A673 (cell line): Measurements from ENCODE around the gene C12orf42. TPM values are rescaled to one million over a fixed set of nuclear protein-coding genes. Genes with fewer than 3 reads are reported as not detected.

Experiments used
- BruUV-seq: library from RNA; stranded (reverse); fragments of 400-500 nt; replicated peaks from 2 replicates; lab custom pipeline; 2021; lab: Mats Ljungman, UMichigan
- CTCF ChIA-PET: fragments of 300-600 bp; sonication (Branson Sonifier 250); formaldehyde crosslinking; loops from one replicate; lab custom pipeline; 2022; ENCODE audit warnings: antibody characterized with exemption; lab: Charles Lee
- POLR2A ChIA-PET: fragments of 300-600 bp; sonication (Branson Sonifier 250); formaldehyde crosslinking; loops from one replicate; lab custom pipeline; 2022; ENCODE audit warnings: antibody characterized with exemption; ENCODE audit not compliant: low non-redundant PET; lab: Charles Lee
- DNase-seq: peaks from one replicate; pipeline ENCODE4 v3.0.0-alpha.2; 2015; ENCODE audit warnings: low spot score
- H3K27ac ChIP-seq: fragments of 200-600 bp; sonication (generic); 2 replicates; pipeline ENCODE4 v1.5.1; 2016; ENCODE audit warnings: mixed run types, low read depth, mild to moderate bottlenecking, mixed read lengths, antibody characterized with exemption, low read length; ENCODE audit not compliant: poor library complexity, severe bottlenecking
- H3K27me3 ChIP-seq: fragments of 200-600 bp; sonication (generic); replicated peaks from 2 replicates; pipeline ENCODE4 v1.6.1; 2017; ENCODE audit warnings: mixed run types, low read depth, mild to moderate bottlenecking, mixed read lengths, antibody characterized with exemption, low read length; ENCODE audit not compliant: insufficient read depth, poor library complexity
- H3K36me3 ChIP-seq: fragments of 200-600 bp; sonication (generic); 2 replicates; pipeline ENCODE4 v1.6.1; 2016; ENCODE audit warnings: mixed run types, mild to moderate bottlenecking, mixed read lengths, antibody characterized with exemption, low read length; ENCODE audit not compliant: insufficient read depth, poor library complexity, severe bottlenecking
- H3K4me1 ChIP-seq: fragments of 200-600 bp; sonication (generic); 2 replicates; pipeline ENCODE4 v1.6.1; 2017; ENCODE audit warnings: mixed run types, mild to moderate bottlenecking, mixed read lengths, antibody characterized with exemption, low read length; ENCODE audit not compliant: insufficient read depth, poor library complexity, severe bottlenecking
- H3K4me3 ChIP-seq: fragments of 200-600 bp; sonication (generic); 2 replicates; pipeline ENCODE4 v1.5.1; 2016; ENCODE audit warnings: low read depth, mixed run types, mild to moderate bottlenecking, mixed read lengths, low read length; ENCODE audit not compliant: poor library complexity, severe bottlenecking
- H3K9me3 ChIP-seq: fragments of 200-600 bp; sonication (generic); 2 replicates; pipeline ENCODE4 v1.6.1; 2016; ENCODE audit warnings: mixed run types, low read depth, mild to moderate bottlenecking, mixed read lengths, antibody characterized with exemption, low read length; ENCODE audit not compliant: poor library complexity, severe bottlenecking
- CTCF ChIP-seq: fragments of 300-800, 200-600 bp; sonication (generic); conservative IDR thresholded peaks from 2 replicates; pipeline ENCODE4 v1.5.1; 2017; ENCODE audit warnings: low read depth, mild to moderate bottlenecking, antibody characterized with exemption, low read length, moderate library complexity, mixed read lengths
- EZH2 ChIP-seq: fragments of 200-600 bp; sonication (generic); IDR thresholded peaks from 2 replicates; pipeline ENCODE4 v1.6.1; 2017; ENCODE audit warnings: borderline replicate concordance, low read depth, mild to moderate bottlenecking, mixed read lengths, antibody characterized with exemption, low read length; ENCODE audit not compliant: poor library complexity, severe bottlenecking
- intact Hi-C: fragments of 100-400 bp; cut with micrococcal nuclease; formaldehyde crosslinking; loops from one replicate; pipeline ENCODE4 v1.10.0; 2022; ENCODE audit not compliant: unreplicated experiment
- total RNA-seq: library from RNA; stranded (reverse); gene quantifications from 2 replicates; pipeline ENCODE4 v1.2.3, GENCODE V29; 2021

C12orf42 gene
- total RNA-seq, 1 experiment from 2014 or later, result not detected

GRCh38 chr12:103444983-103445382 lies 50.8 kb downstream of the C12orf42 start:
- Histone ChIP-seq H3K4me3 (no peak overlapping the region), H3K27ac (no peak overlapping the region), H3K27me3 (peaks cover 4% of the 10 kb centered on the region), H3K9me3 (no peaks in the 10 kb centered on the region), H3K4me1 (no peaks in the 10 kb centered on the region), H3K36me3 (no peaks in the 10 kb centered on the region)
- ChIA-PET POLR2A (no interaction called here), CTCF (no interaction called here)
- no TSS peak for BruUV-seq
- DNase-seq, result no peak
- intact Hi-C loops, result no loop called here
- no peak for TF ChIP-seq EZH2
- TF ChIP-seq CTCF, result no peak

DNA sequence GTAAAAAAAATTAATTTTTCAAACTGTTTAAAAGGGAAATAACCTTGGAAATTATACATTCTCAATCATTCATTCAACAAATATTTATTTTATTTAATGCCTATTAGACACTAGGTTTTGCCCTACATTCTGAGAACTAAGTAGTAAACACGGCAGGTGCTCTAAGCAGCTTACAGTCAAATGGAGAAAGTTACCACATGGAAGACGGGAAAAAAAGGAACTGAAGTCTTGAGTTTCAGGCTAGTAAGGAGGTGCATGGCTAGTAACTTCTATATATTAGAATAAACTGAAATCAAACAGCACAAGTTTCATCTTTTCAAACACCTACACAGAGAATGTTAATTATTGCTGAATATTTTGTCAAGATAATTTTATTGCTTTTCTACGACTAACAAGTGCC lies 52.9 kb downstream of the C12orf42 start:
- DNase-seq, result no peak
- Histone ChIP-seq H3K9me3 (no peaks in the 10 kb centered on the region), H3K27ac (no peak overlapping the region), H3K36me3 (no peaks in the 10 kb centered on the region), H3K4me3 (no peak overlapping the region), H3K4me1 (no peaks in the 10 kb centered on the region), H3K27me3 (peaks cover 4% of the 10 kb centered on the region)
- ChIA-PET POLR2A (no interaction called here), CTCF (no interaction called here)
- intact Hi-C loops, result no loop called here
- TF ChIP-seq CTCF, result no peak
- no peak for TF ChIP-seq EZH2
- no TSS peak for BruUV-seq

DNA sequence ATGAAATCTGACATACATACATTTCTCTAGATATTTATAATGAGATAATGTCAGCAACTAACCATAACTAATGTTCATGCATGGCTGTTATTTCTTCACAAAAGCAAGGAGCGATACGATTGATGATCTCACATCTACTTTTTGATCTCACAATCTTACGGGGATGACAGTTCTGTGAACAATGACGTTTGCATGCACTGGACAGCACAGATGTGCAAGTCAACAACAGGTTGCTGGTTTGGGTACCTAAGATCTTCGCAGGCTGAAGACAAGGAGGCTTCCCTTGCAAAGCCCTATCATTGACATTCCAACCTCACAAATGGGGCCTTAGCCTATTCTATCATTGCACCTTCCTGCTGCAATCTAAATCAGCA lies 53.6 kb downstream of the C12orf42 start:
- Histone ChIP-seq H3K27ac (no peak overlapping the region), H3K4me1 (no peaks in the 10 kb centered on the region), H3K4me3 (no peak overlapping the region), H3K36me3 (no peaks in the 10 kb centered on the region), H3K9me3 (no peaks in the 10 kb centered on the region), H3K27me3 (peaks cover 4% of the 10 kb centered on the region)
- no TSS peak for BruUV-seq
- CTCF ChIA-PET, result no interaction called here
- no peak for TF ChIP-seq EZH2
- no peak for TF ChIP-seq CTCF
- POLR2A ChIA-PET, result no interaction called here
- intact Hi-C loops, result no loop called here
- DNase-seq, result no peak
